Inflammatory macrophage treated with lipopolysaccharide for 1 hour (primary cell): ENCODE results near the gene ADAMTS19.
"Not testable (repeated sequence)": the region's sequence is repeated elsewhere in the genome, so short reads cannot be mapped to it uniquely, and the experiment has no call there.

Source experiments
- DNase-seq, 2 donors: peaks; one replicate each; pipeline ENCODE4 v3.0.0-alpha.2; 2020 to 2022

Gene ADAMTS19

GRCh38 chr5:129459777-129460671, at the start of gene ADAMTS19:
TSS of gene ADAMTS19 (plus strand) at chr5:129460298. CDS start at chr5:129460392, 94 bp downstream.
- DNase-seq: no peak

- no peak for DNase-seq
Observed at GRCh38 chr5:129410488-129410887, 49.6 kb upstream of the ADAMTS19 start.

- no peak for DNase-seq
Observed at GRCh38 chr5:129412721-129413120, 47.4 kb upstream of the ADAMTS19 start.

GRCh38 chr5:129413570-129413969, 46.5 kb upstream of the ADAMTS19 start:
- DNase-seq: no peak

GRCh38 chr5:129419292-129419691, 40.8 kb upstream of the ADAMTS19 start:
- DNase-seq: no peak

GRCh38 chr5:129425031-129425430, 35.1 kb upstream of the ADAMTS19 start:
- no peak for DNase-seq

- DNase-seq: no peak
Observed at GRCh38 chr5:129426071-129426470, 34.0 kb upstream of the ADAMTS19 start.

GRCh38 chr5:129428636-129429035, 31.5 kb upstream of the ADAMTS19 start:
- not testable (repeated sequence) for DNase-seq

GRCh38 chr5:129431406-129431805, 28.7 kb upstream of the ADAMTS19 start:
- no peak for DNase-seq

- DNase-seq: no peak
Observed at GRCh38 chr5:129438322-129438721, 21.8 kb upstream of the ADAMTS19 start.

- no peak for DNase-seq
Observed at GRCh38 chr5:129440424-129440823, 19.7 kb upstream of the ADAMTS19 start.

- no peak for DNase-seq
Observed at GRCh38 chr5:129441096-129441495, 19.0 kb upstream of the ADAMTS19 start.

GRCh38 chr5:129445379-129445778, 14.7 kb upstream of the ADAMTS19 start:
- no peak for DNase-seq

GRCh38 chr5:129447968-129448367, 12.1 kb upstream of the ADAMTS19 start:
- no peak for DNase-seq

- DNase-seq: no peak
Observed at GRCh38 chr5:129448654-129449053, 11.4 kb upstream of the ADAMTS19 start.

GRCh38 chr5:129454461-129454860, 5.6 kb upstream of the ADAMTS19 start:
- DNase-seq: no peak

GRCh38 chr5:129459450-129459776, 685 bp upstream of the ADAMTS19 start:
- no peak for DNase-seq

- DNase-seq: no peak
Observed at GRCh38 chr5:129460672-129460935, 506 bp downstream of the ADAMTS19 start.

GRCh38 chr5:129460936-129461710, 1.0 kb downstream of the ADAMTS19 start:
- no peak for DNase-seq

- DNase-seq: no peak
Observed at GRCh38 chr5:129461711-129462332, 1.7 kb downstream of the ADAMTS19 start.

GRCh38 chr5:129465776-129466344, 5.8 kb downstream of the ADAMTS19 start:
- no peak for DNase-seq

GRCh38 chr5:129474544-129474943, 14.4 kb downstream of the ADAMTS19 start:
- no peak for DNase-seq

GRCh38 chr5:129476751-129477150, 16.7 kb downstream of the ADAMTS19 start:
- no peak for DNase-seq

GRCh38 chr5:129477532-129477931, 17.4 kb downstream of the ADAMTS19 start:
- DNase-seq: no peak
